ENCODE data around the gene PALD1. TPM values are rescaled to one million over a fixed set of nuclear protein-coding genes. Genes with fewer than 3 reads are reported as not detected.

Gene PALD1
- total RNA-seq, 4 donors from 2014 or later = 1.4 to 5.2 (median 4.0) TPM

DNA sequence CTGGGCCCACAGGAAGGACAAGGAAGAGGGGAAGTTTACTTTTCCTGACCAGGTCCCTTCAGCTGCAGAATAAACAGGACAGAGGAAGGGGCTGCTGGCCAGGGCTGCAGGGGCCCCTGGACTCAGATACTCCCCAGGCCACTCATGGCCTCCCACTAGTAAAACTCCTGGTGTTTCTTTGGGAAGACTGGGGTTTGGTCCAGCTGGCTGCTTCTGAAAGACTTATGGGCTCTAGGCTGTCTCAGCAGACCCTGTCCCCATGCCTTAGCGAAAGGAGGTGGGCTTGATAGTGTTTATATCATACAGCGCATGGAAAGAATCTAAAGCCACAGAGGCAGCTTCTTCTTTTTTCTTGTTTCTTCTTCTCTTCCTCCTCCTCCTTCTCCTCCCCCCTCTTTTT is 56.4 kb downstream of the PALD1 start:
- in situ Hi-C loops (cut with MboI; ENCODE audit: low pct_ligation_motif_present in 1 of 4, low pct_unique_long_range_greater_than_20kb in 1 of 4, low sequenced_read_pairs in 3 of 4) = loop anchor here in 1 of 4 donors (25.0 kb wide), 1 partner anchor 352 kb away; the partner anchor contains the start of gene PCBD1
- no peaks in the 10 kb centered on the region for H3K4me1 ChIP-seq
- H3K27me3 ChIP-seq = no peaks in the 10 kb centered on the region
- no peak for DNase-seq
- TF ChIP-seq POLR2AphosphoS5 (IDR thresholded peaks at IDR 0.05) (no peak), POLR2A (IDR thresholded peaks at IDR 0.05) (no peak), EP300 (IDR thresholded peaks at IDR 0.05; ENCODE audit: low read depth) (no peak)
- TF ChIP-seq, protein P1, sequence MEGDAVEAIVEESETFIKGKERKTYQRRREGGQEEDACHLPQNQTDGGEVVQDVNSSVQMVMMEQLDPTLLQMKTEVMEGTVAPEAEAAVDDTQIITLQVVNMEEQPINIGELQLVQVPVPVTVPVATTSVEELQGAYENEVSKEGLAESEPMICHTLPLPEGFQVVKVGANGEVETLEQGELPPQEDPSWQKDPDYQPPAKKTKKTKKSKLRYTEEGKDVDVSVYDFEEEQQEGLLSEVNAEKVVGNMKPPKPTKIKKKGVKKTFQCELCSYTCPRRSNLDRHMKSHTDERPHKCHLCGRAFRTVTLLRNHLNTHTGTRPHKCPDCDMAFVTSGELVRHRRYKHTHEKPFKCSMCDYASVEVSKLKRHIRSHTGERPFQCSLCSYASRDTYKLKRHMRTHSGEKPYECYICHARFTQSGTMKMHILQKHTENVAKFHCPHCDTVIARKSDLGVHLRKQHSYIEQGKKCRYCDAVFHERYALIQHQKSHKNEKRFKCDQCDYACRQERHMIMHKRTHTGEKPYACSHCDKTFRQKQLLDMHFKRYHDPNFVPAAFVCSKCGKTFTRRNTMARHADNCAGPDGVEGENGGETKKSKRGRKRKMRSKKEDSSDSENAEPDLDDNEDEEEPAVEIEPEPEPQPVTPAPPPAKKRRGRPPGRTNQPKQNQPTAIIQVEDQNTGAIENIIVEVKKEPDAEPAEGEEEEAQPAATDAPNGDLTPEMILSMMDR (IDR thresholded peaks at IDR 0.05) = no peak
- no peaks in the 10 kb centered on the region for H3K9me3 ChIP-seq
- no peak overlapping the region for H3K27ac ChIP-seq
- WGBS, 2 donors (ENCODE audit: low coverage in 1 of 2) = 88% methylated on average over 2 of the region's 2 CpGs; no CpG with 5 or more reads in 1 of the 2 donors
- intact Hi-C loops (cut with DNase I; ENCODE audit: low total_unique reads) = no loop called here
- H3K4me3 ChIP-seq = no peak overlapping the region
- no peaks in the 10 kb centered on the region for H3K36me3 ChIP-seq

DNA sequence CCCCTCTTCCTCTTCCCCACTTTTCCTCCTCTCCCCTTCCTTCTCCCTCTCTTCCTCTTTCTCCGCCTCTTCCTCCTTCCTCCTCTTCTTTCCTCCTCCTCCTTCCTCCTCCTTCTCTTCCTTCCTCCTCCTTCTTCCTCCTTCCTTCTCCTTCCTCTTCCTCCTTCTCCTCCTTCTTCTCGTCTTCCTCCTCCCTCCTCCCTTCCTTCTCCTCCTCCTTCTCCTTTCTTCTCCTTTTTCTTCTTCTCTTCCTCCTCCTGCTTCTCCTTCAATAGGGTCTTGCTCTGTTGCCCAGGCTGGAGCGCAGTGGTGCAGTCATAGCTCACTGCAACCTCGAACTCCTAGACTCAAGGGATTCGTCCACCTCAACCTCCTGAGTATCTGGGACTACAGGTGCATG is 56.9 kb downstream of the PALD1 start:
- TF ChIP-seq, protein P1 (IDR thresholded peaks at IDR 0.05) = no peak
- no peak for TF ChIP-seq EP300 (IDR thresholded peaks at IDR 0.05; ENCODE audit: low read depth)
- TF ChIP-seq POLR2AphosphoS5 (IDR thresholded peaks at IDR 0.05) = no peak
- TF ChIP-seq POLR2A (IDR thresholded peaks at IDR 0.05) = no peak
- Histone ChIP-seq H3K9me3 (no peaks in the 10 kb centered on the region), H3K27me3 (no peaks in the 10 kb centered on the region), H3K27ac (no peak overlapping the region), H3K4me1 (no peaks in the 10 kb centered on the region), H3K4me3 (no peak overlapping the region), H3K36me3 (no peaks in the 10 kb centered on the region)
- WGBS, 2 donors (ENCODE audit: low coverage in 1 of 2) = 82% methylated on average over 5 of the region's 5 CpGs
- in situ Hi-C loops (cut with MboI; ENCODE audit: low pct_ligation_motif_present in 1 of 4, low pct_unique_long_range_greater_than_20kb in 1 of 4, low sequenced_read_pairs in 3 of 4) = loop anchor here in 1 of 4 donors (25.0 kb wide), 1 partner anchor 352 kb away; the partner anchor contains the start of gene PCBD1
- no peak for DNase-seq
- intact Hi-C loops (cut with DNase I; ENCODE audit: low total_unique reads) = no loop called here

DNA sequence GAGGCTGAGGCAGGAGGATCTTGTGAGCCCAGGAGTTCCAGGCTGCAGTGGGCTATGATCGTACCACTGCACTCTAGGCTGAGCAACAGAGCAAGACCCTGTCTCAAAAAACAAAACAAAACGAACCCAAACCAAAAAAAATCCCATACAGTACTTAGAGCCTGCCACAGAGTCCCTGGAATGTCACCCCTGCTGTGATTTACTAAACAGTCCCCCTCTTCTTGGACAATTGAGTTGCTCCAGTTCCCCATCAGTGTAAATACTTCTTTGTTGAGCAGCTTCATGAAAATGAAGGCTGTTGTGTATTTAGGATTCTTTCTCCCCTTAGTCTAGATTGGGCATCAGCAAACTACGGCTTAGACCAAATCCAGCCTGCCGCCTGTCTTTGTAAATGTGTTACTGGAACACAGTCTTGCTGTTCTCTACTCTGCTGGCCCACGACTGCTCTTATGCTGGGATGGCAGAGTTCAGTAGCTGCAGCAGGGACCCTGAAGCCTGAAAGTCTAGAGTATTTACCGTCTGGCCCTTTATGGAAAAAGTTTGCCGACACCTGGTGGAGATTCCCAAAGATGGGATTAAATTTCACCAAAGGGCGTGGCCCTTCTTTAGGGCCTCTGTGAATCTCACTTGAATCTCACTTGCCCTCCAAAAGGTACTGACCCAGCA is 57.8 kb downstream of the PALD1 start:
- Histone ChIP-seq H3K27ac (no peak overlapping the region), H3K4me3 (no peak overlapping the region), H3K36me3 (no peaks in the 10 kb centered on the region), H3K9me3 (no peaks in the 10 kb centered on the region), H3K4me1 (no peaks in the 10 kb centered on the region), H3K27me3 (no peaks in the 10 kb centered on the region)
- intact Hi-C loops (cut with DNase I; ENCODE audit: low total_unique reads) (no loop called here), in situ Hi-C loops (cut with MboI; ENCODE audit: low pct_ligation_motif_present in 1 of 4, low pct_unique_long_range_greater_than_20kb in 1 of 4, low sequenced_read_pairs in 3 of 4) (loop anchor here in 1 of 4 donors (25.0 kb wide), 1 partner anchor 351 kb away; the partner anchor contains the start of gene PCBD1)
- DNase-seq = no peak
- WGBS, 2 donors (ENCODE audit: low coverage in 1 of 2) = 60 to 78% methylated on average over 2 to 8 of the region's 8 CpGs
- TF ChIP-seq, protein P1 (IDR thresholded peaks at IDR 0.05) = no peak
- TF ChIP-seq EP300 (IDR thresholded peaks at IDR 0.05; ENCODE audit: low read depth) (no peak), POLR2AphosphoS5 (IDR thresholded peaks at IDR 0.05) (no peak), POLR2A (IDR thresholded peaks at IDR 0.05) (no peak)

DNA sequence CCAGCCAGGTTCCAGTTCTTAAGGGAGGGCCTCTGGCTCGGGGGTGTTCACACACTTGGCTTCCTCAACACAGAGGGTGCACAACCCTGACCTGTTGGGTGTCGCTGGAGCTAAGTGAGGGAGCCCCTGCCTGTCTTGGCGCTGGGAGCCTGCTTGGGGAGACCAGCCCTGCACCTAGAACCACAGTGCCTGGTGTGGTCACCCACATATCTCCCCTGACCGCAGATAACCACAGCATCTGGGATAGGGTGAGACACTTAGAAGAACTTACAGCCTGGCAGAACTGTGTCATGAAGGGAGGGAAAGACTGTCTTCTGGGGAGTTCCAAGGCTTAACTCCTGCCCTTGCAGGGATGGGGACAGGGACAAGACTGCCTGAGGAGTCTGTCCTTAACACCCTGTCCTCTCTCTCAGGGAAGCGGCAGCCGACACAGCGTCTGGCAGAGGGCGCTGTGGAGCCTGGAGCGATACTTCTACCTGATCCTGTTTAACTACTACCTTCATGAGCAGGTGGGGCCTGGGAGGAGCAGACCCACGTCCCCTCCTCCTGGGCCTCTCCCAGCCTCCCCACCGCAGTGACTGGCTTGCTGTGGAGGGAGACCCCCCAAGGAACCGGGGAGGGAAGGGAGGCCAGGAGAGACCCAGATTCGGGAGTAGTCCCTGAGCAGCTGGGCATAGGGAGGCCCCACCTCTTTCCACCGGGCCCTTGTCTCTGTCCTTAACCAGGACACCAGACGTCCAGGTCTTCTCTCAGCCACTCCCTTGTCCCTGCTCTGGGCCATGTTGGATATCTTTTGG is 59.0 kb downstream of the PALD1 start:
- H3K4me1 ChIP-seq = no peaks in the 10 kb centered on the region
- peak; percentile 62 for DNase-seq
- WGBS, 2 donors (ENCODE audit: low coverage in 1 of 2) = 52% methylated on average over 11 of the region's 15 CpGs; no CpG with 5 or more reads in 1 of the 2 donors
- intact Hi-C loops (cut with DNase I; ENCODE audit: low total_unique reads) (no loop called here), in situ Hi-C loops (cut with MboI; ENCODE audit: low pct_ligation_motif_present in 1 of 4, low pct_unique_long_range_greater_than_20kb in 1 of 4, low sequenced_read_pairs in 3 of 4) (loop anchor here in 1 of 4 donors (25.0 kb wide), 1 partner anchor 350 kb away; the partner anchor contains the start of gene PCBD1)
- no peaks in the 10 kb centered on the region for H3K36me3 ChIP-seq
- no peak overlapping the region for H3K27ac ChIP-seq
- H3K4me3 ChIP-seq = no peak overlapping the region
- H3K27me3 ChIP-seq = no peaks in the 10 kb centered on the region
- no peak for TF ChIP-seq POLR2AphosphoS5 (IDR thresholded peaks at IDR 0.05)
- no peak for TF ChIP-seq EP300 (IDR thresholded peaks at IDR 0.05; ENCODE audit: low read depth)
- TF ChIP-seq, protein P1 (IDR thresholded peaks at IDR 0.05) = peak; percentile 30 to 42 (median 37)
- no peak for TF ChIP-seq POLR2A (IDR thresholded peaks at IDR 0.05)
- no peaks in the 10 kb centered on the region for H3K9me3 ChIP-seq
